NCI-H1930 (cell line): Measurements from ENCODE around the gene ITGBL1.

Experiments used
- DNase-seq, 2 experiments: peaks; one replicate each; lab custom pipeline; 2025; lab: John Stamatoyannopoulos, UW

Gene ITGBL1

DNA sequence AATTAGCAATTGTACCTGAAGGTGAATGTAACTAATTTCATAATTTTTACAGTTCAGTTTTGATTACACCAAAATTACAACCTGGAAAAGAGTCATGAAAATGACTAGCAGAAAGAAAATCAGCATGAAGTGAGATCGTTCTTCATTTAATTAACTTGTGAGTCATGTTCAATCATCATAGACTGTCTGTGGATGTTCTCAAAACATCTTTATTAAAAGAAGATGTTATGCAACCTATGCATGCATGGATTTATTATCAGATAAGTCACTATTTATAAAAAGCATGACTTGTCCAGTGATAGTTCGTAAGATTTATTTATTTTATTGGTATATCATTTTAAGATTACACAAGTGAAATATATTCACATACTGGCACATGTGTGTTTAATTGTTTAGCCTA is 245.9 kb downstream of the ITGBL1 start:
- no peak for DNase-seq

DNA sequence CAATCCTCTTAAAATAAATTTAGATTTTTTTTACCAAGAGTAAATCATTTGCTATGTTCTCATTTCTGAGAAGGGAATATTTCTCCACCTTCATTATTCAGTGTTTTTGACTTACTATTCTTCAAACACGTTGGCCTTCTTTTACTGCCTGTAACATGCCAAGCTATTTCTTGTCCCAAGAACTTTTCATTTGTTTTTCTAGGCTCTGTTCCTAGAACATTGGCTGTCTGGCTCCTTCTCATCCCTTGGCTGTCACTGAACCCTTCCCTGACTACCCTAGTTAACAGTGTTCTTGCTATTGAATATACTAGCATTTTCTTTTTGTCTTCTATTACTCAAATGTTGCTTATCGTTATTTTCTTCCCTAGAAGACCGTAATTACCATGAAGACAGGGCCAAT is 248.1 kb downstream of the ITGBL1 start:
- no peak for DNase-seq

DNA sequence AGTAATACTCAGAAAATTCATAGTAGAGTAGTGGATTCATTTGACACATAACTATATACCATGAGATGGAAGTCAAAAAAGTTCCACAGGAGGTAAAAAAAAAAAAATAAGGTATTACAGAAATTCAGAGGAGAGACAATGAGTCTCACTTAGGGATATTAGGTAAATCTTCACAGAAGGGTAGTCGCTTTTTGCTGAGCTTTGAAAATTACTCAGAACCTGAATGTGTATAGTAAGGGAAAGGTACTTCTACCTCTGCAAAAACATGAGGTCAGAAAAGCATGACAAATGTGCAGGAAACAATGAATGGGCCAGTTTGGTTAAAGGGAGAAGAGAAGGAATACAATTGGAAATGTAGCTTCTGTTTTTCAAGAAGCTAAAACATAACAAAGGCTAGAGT is 250.6 kb downstream of the ITGBL1 start:
- no peak for DNase-seq

DNA sequence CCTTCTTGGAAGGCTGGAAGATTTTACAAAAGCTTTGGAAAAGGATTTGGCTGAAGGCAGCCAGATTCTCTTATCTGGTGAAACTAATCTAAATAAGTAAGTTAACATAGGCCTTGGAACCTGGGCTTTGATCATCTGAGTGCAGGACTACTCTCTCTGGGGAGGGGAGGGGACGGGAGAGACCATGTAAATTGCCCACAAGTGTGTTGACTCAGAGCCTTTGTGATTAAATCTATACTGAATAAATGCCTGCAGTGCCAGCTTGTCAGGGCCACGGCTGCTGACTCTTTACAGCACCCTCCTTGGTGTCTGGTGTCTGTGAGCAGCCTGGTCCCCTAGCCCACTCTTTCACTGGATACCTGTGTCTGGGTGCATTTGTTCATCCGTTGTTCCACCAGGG is 251.4 kb downstream of the ITGBL1 start:
- no peak for DNase-seq

DNA sequence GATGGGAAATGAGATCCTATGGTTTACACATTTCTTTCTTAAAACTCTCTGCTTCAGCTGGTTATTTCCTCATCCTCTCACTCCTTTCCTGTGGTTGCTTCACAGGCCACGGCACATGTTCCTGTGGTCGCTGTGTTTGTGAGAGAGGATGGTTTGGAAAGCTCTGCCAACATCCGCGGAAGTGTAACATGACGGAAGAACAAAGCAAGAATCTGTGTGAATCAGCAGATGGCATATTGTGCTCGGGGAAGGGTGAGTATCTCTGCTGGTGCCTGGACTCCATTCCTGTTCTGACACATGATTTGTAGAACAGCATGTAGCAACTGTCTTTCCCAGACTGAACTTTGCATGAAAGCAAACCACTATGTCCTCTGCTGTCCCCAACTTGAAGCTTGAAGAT is 254.2 kb downstream of the ITGBL1 start:
- no peak for DNase-seq

DNA sequence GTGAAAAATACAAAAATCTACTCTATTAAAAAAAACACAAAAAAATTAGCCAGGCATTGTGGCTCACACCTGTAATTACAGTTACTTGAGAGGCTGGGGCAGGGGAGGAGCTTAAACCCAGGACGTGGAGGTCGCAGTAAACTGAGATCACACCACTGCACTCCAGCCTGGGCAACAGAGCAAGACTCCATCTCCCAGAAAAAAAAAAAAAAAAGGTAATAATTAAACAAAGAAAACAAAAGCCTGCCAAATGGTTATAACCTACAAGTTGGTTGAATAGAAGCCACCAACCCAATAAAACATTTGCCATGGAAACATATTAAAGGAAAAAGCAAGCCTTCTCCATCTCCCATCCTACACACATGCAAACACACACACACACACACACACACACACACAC is 255.2 kb downstream of the ITGBL1 start:
- no peak for DNase-seq

DNA sequence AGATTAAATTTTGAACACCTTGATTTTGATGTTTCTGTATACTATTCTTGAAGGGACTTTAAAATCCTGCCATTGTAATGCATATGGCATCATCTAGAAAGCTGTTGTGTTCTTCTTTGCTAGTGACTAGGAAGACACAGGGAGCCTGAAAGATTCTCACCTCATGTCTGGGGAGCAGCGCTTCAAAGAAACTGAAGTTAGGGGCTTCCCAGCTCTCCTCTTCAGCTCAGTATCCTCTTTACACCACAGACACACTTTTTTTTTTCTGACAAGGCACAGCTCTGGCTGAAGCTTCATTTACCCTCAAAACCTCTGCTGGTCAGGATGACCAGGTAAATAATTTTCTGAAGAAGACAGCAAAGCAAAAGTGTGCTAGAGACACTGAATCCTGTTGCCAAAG is 255.6 kb downstream of the ITGBL1 start:
- no peak for DNase-seq

DNA sequence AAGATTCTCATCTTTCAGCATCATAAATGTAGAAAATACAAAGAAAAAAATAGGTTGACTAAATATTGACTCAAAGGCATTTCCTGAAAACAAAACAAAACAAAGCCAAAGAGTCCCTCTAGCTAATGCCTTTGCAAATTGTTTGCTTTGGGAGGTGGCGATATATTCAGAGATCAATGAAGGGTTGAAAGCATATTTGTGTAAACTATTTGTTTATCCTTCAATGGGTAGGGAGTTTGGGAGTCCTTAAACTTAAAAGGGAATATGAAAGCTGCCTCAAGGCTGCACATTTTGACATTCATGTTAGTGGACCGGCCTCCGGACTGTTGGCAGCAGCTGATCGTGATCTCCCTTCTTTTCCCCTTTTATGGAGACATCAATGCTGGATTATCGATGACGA is 257.5 kb downstream of the ITGBL1 start:
- DNase-seq, result peak; percentile 67 to 76

DNA sequence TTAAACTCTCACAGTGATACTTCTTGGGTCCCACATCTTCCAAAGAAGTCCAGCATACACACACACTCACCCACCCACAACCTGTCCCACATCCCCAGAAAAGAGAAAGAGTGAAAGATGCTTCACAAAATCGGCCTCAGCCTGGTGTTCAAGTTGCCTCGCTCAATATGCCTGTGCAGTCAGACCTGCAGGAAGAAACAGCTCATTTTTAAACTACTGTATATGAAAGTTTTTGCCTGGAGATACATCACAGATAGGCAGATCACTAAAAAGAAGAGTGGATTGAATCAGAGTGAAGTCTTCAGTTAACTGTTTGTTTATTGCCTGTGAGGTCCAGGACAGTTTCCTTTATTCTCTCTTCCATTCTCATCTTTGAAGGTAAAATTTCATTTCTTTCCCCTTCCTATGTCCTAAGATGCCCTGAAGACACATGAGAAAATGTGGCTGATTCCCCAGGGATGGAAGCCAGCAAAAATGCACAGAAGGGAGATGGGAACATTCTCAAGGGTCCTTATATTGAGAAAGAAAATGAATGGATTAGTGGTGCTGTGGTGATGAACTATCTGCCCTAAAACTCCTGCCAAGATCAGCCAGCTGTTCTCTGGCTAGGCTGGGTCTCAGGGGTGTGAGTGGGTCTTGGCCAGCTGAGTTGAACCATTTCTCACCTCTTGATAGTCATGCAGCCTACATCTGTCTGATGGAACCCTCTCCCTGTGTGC is 259.0 kb downstream of the ITGBL1 start:
- no peak for DNase-seq

DNA sequence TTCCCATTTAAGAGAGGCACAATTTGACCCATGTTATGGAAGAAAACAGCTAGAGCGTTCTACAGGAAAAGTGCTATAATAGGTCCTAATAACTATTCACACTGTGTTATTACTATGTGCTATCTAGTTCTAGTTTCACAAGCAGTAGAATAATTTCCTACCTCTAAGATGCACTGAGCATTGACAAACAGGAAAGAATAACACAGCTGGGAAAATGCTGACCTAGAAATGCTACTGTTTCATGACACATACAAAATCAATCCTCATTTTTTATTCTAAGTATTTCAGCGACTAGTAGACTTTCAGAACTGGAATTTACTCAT is 259.5 kb downstream of the ITGBL1 start:
- DNase-seq, result no peak

DNA sequence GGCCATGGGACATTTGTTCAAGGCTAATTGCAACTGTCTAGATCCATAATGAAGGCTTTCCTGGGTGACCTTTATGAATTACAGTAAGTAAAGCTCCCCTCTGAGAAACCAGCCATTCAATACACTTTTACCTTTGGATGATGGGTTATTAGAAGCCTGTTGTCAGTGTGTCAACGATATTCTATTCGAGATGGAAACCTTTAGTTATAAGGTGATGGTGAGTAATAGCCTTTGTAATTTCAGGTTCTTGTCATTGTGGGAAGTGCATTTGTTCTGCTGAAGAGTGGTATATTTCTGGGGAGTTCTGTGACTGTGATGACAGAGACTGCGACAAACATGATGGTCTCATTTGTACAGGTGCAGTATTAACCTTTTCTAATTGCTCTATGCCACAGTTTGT is 261.7 kb downstream of the ITGBL1 start:
- peak; percentile 94 to 96 for DNase-seq

DNA sequence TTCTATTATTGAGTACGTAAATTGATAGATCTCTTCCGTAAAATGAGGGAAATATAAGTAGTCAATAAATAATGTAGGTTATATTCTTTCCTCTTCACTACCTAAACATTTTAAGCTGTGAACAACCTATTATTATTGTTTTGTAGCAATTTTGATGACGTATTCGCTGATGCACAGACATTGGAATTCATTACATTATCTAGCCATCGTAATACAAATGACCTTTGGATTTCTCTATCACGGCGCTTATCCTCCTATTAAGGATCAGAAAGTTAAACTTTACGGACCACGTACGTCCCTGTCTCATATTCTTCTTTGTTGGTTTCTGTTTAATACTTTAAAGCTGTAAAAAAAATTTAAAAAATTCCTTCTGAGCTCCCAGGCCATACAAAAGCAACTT is 264.9 kb downstream of the ITGBL1 start:
- DNase-seq, result no peak

DNA sequence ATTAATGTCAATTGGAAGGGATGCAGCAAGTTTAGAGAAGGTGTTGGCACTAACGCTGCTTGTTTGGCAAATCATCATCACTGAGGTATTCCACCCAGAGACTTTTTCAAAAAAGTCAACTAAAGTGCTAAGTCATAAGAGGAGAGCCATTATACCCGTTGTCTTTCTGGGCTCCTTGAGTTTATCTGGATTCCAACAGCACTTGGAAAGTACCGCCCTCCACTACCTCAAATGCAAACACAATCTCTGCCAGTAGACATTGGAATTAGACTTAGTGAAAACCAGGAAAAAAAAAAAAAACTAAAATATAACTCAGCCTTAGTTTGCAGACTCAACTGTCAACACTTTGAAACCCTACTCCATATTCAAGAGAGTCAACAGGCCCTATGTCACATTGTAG is 266.0 kb downstream of the ITGBL1 start:
- DNase-seq, result no peak

DNA sequence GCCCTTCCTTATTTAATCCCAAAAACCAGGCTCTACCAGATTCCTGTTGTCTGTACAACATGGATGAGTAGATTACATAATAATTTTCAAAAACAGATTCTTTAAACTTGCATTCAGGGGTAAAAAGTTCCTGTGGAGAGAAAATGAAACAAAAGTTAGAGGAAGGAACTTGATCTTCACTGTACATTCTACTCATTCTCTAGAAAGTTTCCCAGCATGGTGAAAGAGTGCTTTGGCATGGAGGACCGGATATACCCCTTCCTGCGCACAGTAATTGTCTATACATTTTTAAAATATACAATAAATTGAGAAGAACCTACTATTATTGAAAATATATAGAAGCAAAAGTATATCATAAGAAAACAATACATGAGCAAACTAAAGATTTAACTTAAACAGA is 274.2 kb downstream of the ITGBL1 start:
- DNase-seq, result no peak

DNA sequence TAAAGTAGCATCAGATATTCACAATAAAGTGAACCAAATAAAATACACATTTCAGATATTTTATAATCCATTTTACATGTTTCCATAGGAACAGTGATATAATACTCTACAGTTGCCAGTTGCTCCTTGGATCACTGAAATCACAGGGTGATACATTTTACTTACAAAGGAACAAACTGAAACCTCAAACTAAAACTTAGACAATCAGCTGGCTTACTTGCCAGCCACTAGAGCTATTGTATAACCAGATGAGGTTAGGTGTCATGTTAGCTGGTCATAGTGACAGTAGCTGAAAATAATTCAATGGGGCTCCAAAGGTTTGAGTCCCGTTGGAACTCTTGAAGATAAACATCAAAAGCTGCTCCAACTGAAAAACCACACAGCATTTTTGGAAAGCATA is 274.6 kb downstream of the ITGBL1 start:
- DNase-seq, result no peak

DNA sequence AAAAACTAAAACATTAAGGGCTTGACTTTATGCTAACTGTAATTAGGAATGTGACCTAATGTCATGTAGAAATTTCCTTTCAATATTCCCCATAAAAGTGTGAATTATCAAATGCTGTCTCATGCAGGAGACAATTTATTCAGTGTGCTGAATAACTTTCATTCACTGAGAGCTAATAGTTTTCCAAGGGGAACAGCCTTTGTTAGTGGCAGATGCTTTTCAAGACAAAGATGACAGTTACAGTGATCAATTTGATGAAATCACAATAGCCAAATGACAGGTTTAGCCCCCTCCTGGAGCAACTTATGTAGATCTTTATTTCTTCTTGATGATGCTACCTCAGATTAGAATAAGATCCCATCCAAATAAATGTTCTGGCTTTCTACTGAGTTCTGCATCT is 275.5 kb downstream of the ITGBL1 start:
- DNase-seq, result peak in 1 of 2 experiments; percentile 22

DNA sequence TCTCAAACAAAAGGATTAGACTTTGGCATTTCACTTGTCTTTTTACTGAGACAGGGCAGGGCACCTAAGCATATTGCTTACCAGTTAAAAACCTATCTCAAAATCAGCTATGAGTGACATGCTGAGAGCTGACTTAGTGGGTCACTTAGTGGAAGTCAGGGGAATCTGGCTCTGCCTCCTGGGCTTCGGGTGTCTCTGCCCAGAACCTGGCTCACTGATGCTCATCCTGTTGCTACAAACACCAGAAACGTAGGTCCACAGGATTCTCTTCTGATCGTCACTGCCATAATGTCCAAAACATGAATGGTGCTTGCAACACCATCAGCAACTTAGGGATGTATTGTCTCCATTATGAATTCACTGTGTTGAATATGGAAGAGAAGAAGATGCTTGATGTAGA is 276.1 kb downstream of the ITGBL1 start:
- no peak for DNase-seq

DNA sequence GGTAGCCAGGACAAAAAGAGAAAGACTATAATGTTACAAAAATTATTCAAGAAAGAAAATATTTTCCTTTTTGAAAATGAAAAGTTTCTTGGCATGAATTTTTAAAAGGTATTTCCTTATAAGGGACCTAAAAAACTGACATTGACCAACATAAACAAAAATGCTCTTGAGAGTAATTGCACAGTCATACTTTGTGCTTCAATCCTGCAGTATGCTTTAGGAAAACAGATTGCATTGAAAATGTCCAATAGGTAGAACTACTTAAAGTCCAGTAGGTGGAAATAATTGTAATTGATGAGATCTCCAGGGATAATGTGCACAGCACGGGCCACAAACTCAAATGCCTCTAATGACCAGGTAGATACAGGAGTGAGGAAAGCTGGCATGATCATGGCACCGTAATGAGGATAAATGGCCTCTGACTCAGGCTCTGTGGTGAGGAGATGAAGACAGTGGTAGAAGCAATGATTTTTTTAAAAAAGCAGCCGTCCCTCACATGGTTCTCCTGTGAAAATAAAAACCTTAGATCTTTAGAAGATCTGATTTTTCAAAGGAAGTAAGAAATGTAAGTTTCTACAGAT is 278.0 kb downstream of the ITGBL1 start:
- peak; percentile 54 to 58 for DNase-seq

DNA sequence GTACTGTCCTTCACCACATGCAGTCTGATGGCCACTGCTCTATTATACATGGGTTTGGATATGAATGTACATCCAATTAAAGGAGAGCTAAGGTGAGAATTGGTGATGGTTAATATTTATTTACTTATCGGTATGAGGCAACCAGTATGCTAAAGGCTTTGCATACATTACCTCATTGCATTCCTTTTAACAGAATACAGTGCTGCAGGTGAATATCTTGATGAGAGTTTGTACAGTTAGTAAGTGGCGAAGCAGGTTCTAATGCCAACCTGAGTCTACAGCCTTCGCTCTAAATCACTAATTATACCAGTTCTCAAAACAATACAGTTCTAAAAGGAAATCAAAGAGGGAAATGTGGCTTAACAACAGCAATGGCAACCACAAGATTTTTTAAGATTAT is 284.1 kb downstream of the ITGBL1 start:
- no peak for DNase-seq

DNA sequence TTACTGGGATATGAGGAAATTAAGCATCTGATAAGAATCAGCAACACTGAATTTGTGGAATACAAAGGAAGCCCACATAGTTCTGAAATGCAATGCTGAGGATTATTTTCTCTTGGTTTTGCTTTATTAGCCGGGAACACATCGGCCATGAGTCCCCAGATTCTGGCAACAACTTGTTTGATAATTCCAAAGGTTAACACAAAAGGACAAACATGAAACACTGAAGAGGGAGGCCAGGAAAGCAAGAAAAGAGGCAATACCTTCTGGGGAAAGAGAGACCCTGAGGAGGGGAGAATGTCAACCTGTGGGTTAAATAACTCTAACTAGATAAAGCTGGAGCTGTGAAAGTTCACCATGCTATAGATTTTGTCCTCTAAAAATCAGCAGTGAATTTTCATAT is 285.9 kb downstream of the ITGBL1 start:
- no peak for DNase-seq

DNA sequence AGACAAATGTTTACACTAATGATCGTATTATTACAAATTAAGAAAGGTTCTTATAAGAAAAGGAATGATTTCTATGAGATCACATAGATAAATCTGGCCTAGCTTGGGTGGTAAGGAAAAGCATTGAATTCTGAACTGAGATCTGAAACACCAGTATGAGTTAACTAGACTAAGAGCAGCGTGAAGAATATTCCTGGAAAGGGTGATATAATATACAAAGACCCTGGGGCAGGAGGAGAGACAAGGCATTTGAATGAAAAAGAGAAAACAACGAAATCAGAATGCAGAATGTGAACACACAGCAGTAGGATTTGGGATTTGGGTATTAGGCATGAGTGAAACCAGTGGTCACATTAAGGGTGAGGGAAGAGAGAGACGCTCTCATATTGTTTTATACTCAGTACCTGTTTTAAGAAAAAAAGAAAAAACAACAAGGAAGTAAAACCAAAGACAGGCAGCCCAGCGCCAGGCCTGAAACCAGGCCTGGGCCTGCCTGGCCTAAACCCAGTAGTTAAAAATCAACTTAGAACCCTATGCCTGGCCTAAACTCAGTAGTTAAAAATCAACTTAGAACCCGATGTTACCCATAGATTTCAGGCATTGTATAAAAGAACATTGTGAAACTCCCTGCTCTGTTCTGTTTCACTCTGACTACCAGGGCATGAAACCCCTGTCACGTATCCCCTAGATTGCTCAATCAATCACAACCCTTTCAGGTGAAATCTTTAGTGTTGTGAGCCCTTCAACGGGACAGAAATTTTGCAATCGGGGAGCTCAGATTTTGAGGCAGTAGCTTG is 287.1 kb downstream of the ITGBL1 start:
- DNase-seq, result no peak

DNA sequence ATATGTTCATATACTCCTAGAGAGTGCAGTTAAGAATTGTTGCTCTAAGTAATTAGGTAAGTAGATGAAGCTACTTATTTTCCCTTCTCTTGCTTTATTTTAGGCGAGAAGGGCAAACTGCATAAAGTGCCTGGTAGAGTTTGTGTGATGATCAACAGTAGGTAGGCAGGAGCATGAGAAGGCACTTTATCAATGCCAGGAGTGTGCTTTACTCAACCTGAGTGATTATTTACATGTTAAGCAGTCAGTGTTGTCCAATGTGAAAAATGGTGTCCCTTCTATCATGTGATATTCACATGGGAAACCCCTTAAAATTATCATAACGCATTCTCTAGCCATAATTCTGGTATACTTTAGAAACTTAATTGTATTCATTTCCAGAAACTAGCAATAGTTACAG is 294.0 kb downstream of the ITGBL1 start:
- no peak for DNase-seq

DNA sequence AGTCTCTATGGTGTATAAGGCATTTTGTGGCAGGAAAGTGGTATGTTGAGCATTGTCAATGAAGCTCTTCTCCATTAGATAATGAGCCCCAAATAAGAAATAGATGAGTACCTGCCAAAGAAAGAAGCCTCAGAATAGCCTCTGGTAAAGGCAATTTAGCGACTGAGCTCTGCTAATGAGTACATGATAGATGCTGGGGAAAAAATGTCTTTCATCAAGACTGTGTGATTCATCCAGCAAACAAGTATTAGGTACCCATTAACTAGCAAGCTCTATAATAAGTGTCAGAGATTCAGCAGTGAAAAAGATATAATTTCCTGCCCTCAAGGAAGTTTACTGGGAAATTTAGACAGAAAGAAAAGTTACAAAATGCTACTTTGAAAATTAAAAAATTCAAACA is 294.6 kb downstream of the ITGBL1 start:
- peak in 1 of 2 experiments; percentile 21 for DNase-seq

DNA sequence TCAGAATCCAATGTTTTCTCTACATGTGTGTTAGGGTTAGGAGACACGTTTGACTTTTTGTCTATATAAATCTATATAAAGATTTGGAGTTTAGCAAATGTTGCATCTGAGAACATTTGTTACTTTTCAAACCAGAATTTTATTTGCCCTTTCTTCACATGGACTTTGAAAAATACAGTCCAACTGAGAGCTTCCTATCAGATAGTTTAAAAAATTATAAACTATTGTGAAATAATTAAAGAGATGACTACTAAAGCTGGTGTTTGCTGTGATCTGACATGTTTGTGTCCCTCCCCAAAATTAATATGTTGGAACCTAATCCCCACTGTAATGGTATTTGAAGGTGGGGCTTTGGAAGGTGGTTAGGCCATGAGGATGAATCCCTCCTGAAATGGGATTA is 297.1 kb downstream of the ITGBL1 start:
- DNase-seq, result no peak
